CD4-positive, alpha-beta T cell treated with Interleukin-2 at 100 ng/mL for 4 hours (primary cell): Measurements from ENCODE around the gene CDC42EP5.

Source experiments
- DNase-seq: peaks from one replicate; pipeline ENCODE4 v3.0.0-alpha.2; 2020; ENCODE audit warnings: low spot score

The CDC42EP5 gene

GRCh38 chr19:54427586-54427985 is 45.5 kb downstream of the CDC42EP5 start:
- no peak for DNase-seq

GRCh38 chr19:54426291-54426931 is 46.7 kb downstream of the CDC42EP5 start:
- DNase-seq, result no peak

- no peak for DNase-seq
These were observed 47.7 kb downstream of the CDC42EP5 start for GRCh38 chr19:54425382-54425723.

GRCh38 chr19:54424660-54425381 is 48.3 kb downstream of the CDC42EP5 start:
- no peak for DNase-seq

- no peak for DNase-seq
These were observed 48.9 kb downstream of the CDC42EP5 start for GRCh38 chr19:54424201-54424600.

GRCh38 chr19:54422136-54422535 is 51.0 kb downstream of the CDC42EP5 start:
- DNase-seq, result no peak

GRCh38 chr19:54421521-54421920 is 51.6 kb downstream of the CDC42EP5 start:
- no peak for DNase-seq

GRCh38 chr19:54421169-54421516 is 52.0 kb downstream of the CDC42EP5 start:
- no peak for DNase-seq

- no peak for DNase-seq
These were observed 52.5 kb downstream of the CDC42EP5 start for GRCh38 chr19:54420383-54421168.

- DNase-seq, result no peak
These were observed 53.1 kb downstream of the CDC42EP5 start for GRCh38 chr19:54420068-54420382.

- no peak for DNase-seq
These were observed 53.9 kb downstream of the CDC42EP5 start for GRCh38 chr19:54418930-54419800.

GRCh38 chr19:54418030-54418929 is 54.8 kb downstream of the CDC42EP5 start:
- DNase-seq, result peak; percentile 12

- no peak for DNase-seq
These were observed 56.2 kb downstream of the CDC42EP5 start for GRCh38 chr19:54416695-54417491.

GRCh38 chr19:54415901-54416673 is 57.0 kb downstream of the CDC42EP5 start:
- no peak for DNase-seq

GRCh38 chr19:54415208-54415900 is 57.7 kb downstream of the CDC42EP5 start, which contains the start of gene TTYH1:
Gene TTYH1, plus strand, starts transcription at chr19:54415464. Its CDS starts 89 bp downstream, at chr19:54415553.
- no peak for DNase-seq
